Effector CD4-positive, alpha-beta T cell (primary cell): Measurements from ENCODE around the gene PARVA.

Experiments used
- DNase-seq: peaks from one replicate; pipeline ENCODE4 v3.0.0-alpha.2; 2020

PARVA gene

GRCh38 chr11:12376259-12377081 lies 901 bp upstream of the PARVA start:
- no peak for DNase-seq

- DNase-seq = no peak
These were observed 638 bp downstream of the PARVA start for GRCh38 chr11:12377824-12378593.

- DNase-seq = no peak
These were observed 3.4 kb downstream of the PARVA start for GRCh38 chr11:12380565-12381325.

- DNase-seq = no peak
These were observed 4.5 kb downstream of the PARVA start for GRCh38 chr11:12381875-12382274.

GRCh38 chr11:12382451-12382850 lies 5.1 kb downstream of the PARVA start:
- DNase-seq = no peak

GRCh38 chr11:12386309-12386708 lies 8.9 kb downstream of the PARVA start:
- DNase-seq = no peak

- no peak for DNase-seq
These were observed 9.4 kb downstream of the PARVA start for GRCh38 chr11:12386745-12387144.

GRCh38 chr11:12388173-12388572 lies 10.8 kb downstream of the PARVA start:
- no peak for DNase-seq

GRCh38 chr11:12388939-12389670 lies 11.7 kb downstream of the PARVA start:
- DNase-seq = no peak

GRCh38 chr11:12389676-12390657 lies 12.6 kb downstream of the PARVA start:
- DNase-seq = no peak

- no peak for DNase-seq
These were observed 13.3 kb downstream of the PARVA start for GRCh38 chr11:12390687-12391110.

GRCh38 chr11:12392672-12393071 lies 15.3 kb downstream of the PARVA start:
- DNase-seq = no peak

- DNase-seq = no peak
These were observed 16.3 kb downstream of the PARVA start for GRCh38 chr11:12393691-12394090.

- no peak for DNase-seq
These were observed 17.2 kb downstream of the PARVA start for GRCh38 chr11:12394601-12395000.

GRCh38 chr11:12395333-12395732 lies 18.0 kb downstream of the PARVA start:
- no peak for DNase-seq

GRCh38 chr11:12397931-12398334 lies 20.6 kb downstream of the PARVA start:
- DNase-seq = no peak

GRCh38 chr11:12399355-12399754 lies 22.0 kb downstream of the PARVA start:
- DNase-seq = no peak

GRCh38 chr11:12402025-12402424 lies 24.7 kb downstream of the PARVA start:
- no peak for DNase-seq

GRCh38 chr11:12402691-12403120 lies 25.3 kb downstream of the PARVA start:
- no peak for DNase-seq

- no peak for DNase-seq
These were observed 26.0 kb downstream of the PARVA start for GRCh38 chr11:12403122-12403996.
